ENCODE data around the gene XPOT.

XPOT gene

DNA sequence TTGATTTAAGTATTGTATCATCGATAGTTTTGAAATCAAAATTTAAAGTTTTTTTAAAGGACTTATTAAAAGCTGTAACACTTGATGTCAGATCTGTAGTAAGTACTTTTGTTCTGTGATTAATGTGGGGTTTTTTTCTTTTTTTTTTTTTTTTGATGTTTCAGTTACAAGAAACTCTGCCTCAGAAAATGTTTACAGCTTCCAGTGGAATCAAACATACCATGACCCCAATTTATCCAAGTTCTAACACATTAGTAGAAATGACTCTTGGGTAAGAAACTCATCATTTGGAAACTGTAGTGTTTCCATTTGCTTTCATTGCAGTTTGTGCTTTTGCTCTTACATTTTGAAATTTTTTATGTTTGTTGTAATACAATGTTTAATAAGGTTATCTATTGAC, 93.3 kb downstream of the XPOT start:
- H3K4me1 ChIP-seq (ENCODE audit: insufficient read depth, low read length): peaks cover 22% of the 10 kb centered on the region
- H3K9me3 ChIP-seq (ENCODE audit: insufficient read depth, low read length, severe bottlenecking): no peaks in the 10 kb centered on the region
- no peaks in the 10 kb centered on the region for H3K79me2 ChIP-seq (ENCODE audit: insufficient read depth, low read length)
- H3K4me2 ChIP-seq (ENCODE audit: insufficient read depth, low read length): no peak overlapping the region
- TF ChIP-seq, protein P1, sequence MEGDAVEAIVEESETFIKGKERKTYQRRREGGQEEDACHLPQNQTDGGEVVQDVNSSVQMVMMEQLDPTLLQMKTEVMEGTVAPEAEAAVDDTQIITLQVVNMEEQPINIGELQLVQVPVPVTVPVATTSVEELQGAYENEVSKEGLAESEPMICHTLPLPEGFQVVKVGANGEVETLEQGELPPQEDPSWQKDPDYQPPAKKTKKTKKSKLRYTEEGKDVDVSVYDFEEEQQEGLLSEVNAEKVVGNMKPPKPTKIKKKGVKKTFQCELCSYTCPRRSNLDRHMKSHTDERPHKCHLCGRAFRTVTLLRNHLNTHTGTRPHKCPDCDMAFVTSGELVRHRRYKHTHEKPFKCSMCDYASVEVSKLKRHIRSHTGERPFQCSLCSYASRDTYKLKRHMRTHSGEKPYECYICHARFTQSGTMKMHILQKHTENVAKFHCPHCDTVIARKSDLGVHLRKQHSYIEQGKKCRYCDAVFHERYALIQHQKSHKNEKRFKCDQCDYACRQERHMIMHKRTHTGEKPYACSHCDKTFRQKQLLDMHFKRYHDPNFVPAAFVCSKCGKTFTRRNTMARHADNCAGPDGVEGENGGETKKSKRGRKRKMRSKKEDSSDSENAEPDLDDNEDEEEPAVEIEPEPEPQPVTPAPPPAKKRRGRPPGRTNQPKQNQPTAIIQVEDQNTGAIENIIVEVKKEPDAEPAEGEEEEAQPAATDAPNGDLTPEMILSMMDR (IDR thresholded peaks at IDR 0.05; ENCODE audit: borderline replicate concordance, extremely low read depth, low read length, poor library complexity, severe bottlenecking): no peak
- no peak for TF ChIP-seq EZH2 (IDR thresholded peaks at IDR 0.05; ENCODE audit: borderline replicate concordance, low read depth, low read length, severe bottlenecking)
- peaks cover 75% of the 10 kb centered on the region for H3K36me3 ChIP-seq (ENCODE audit: insufficient read depth, low read length)
- H3K27me3 ChIP-seq (ENCODE audit: insufficient read depth, low read length, poor library complexity): no peaks in the 10 kb centered on the region
- H2AFZ ChIP-seq (ENCODE audit: low read depth, low read length): no peak overlapping the region
- H3K27ac ChIP-seq (ENCODE audit: low read length): no peak overlapping the region
- ATAC-seq (ENCODE audit: insufficient read depth, low read depth) (no peak), DNase-seq (no peak)
- H3K4me3 ChIP-seq (ENCODE audit: low read depth in 1 of 2, low read length in 2 of 2): no peak overlapping the region
- no peaks in the 10 kb centered on the region for H4K20me1 ChIP-seq (ENCODE audit: insufficient read depth, low read length)
- H3K9ac ChIP-seq (ENCODE audit: low read depth, low read length): no peak overlapping the region

DNA sequence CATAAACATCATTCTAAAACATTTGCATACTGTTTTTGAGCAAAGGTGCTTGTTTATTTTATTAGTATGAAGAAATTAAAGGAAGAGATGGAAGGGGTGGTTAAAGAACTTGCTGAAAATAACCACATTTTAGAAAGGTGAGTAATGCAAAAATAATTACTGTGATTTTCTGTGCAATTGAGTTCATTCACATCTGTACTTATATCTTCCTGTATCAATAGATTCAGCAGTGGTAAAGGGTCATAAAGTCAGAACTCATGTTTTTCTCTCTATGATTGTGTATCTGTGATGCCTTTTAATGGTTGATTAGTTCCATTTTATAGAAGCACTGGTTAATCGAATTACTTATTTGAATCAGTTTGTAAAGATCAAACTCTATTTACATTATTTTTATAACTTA, 93.7 kb downstream of the XPOT start:
- no peak for ATAC-seq (ENCODE audit: insufficient read depth, low read depth)
- no peak overlapping the region for H3K9ac ChIP-seq (ENCODE audit: low read depth, low read length)
- no peak overlapping the region for H2AFZ ChIP-seq (ENCODE audit: low read depth, low read length)
- no peaks in the 10 kb centered on the region for H3K79me2 ChIP-seq (ENCODE audit: insufficient read depth, low read length)
- TF ChIP-seq EZH2 (IDR thresholded peaks at IDR 0.05; ENCODE audit: borderline replicate concordance, low read depth, low read length, severe bottlenecking): no peak
- TF ChIP-seq, protein P1 (IDR thresholded peaks at IDR 0.05; ENCODE audit: borderline replicate concordance, extremely low read depth, low read length, poor library complexity, severe bottlenecking): no peak
- H3K36me3 ChIP-seq (ENCODE audit: insufficient read depth, low read length): peaks cover 72% of the 10 kb centered on the region
- no peak overlapping the region for H3K27ac ChIP-seq (ENCODE audit: low read length)
- H4K20me1 ChIP-seq (ENCODE audit: insufficient read depth, low read length): no peaks in the 10 kb centered on the region
- DNase-seq: no peak
- H3K4me2 ChIP-seq (ENCODE audit: insufficient read depth, low read length): no peak overlapping the region
- H3K27me3 ChIP-seq (ENCODE audit: insufficient read depth, low read length, poor library complexity): no peaks in the 10 kb centered on the region
- no peak overlapping the region for H3K4me3 ChIP-seq (ENCODE audit: low read depth in 1 of 2, low read length in 2 of 2)
- H3K9me3 ChIP-seq (ENCODE audit: insufficient read depth, low read length, severe bottlenecking): no peaks in the 10 kb centered on the region
- peaks cover 22% of the 10 kb centered on the region for H3K4me1 ChIP-seq (ENCODE audit: insufficient read depth, low read length)

DNA sequence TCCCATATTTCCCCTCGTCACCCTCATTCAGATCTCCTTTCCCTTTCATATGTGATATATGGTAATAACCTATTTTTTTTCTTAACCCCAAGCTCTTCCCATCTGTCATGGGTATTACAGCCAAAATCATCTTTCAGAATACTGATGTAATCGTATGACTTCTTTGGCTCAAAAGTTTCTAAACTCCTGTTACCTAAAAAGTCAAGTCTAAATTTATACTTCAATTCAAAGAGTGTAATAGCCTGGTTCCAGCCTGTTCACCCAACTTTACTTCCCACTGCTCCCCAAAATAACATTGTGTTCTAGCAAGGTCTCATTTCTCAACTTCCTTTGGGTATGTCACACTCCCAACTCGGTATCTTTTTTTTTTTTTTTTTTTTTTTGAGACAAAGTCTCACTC, 96.2 kb downstream of the XPOT start:
- ATAC-seq (ENCODE audit: insufficient read depth, low read depth): no peak

More for the DNA sequence above, 96.2 kb downstream of the XPOT start:
- DNase-seq: no peak
- Histone ChIP-seq H2AFZ (ENCODE audit: low read depth, low read length) (no peak overlapping the region), H3K4me3 (ENCODE audit: low read depth in 1 of 2, low read length in 2 of 2) (no peak overlapping the region), H3K9me3 (ENCODE audit: insufficient read depth, low read length, severe bottlenecking) (no peaks in the 10 kb centered on the region), H3K4me1 (ENCODE audit: insufficient read depth, low read length) (peaks cover 1% of the 10 kb centered on the region), H3K79me2 (ENCODE audit: insufficient read depth, low read length) (no peaks in the 10 kb centered on the region), H4K20me1 (ENCODE audit: insufficient read depth, low read length) (no peaks in the 10 kb centered on the region), H3K4me2 (ENCODE audit: insufficient read depth, low read length) (no peak overlapping the region), H3K27ac (ENCODE audit: low read length) (no peak overlapping the region), H3K27me3 (ENCODE audit: insufficient read depth, low read length, poor library complexity) (no peaks in the 10 kb centered on the region), H3K9ac (ENCODE audit: low read depth, low read length) (no peak overlapping the region), H3K36me3 (ENCODE audit: insufficient read depth, low read length) (peaks cover 50% of the 10 kb centered on the region)
- no peak for TF ChIP-seq EZH2 (IDR thresholded peaks at IDR 0.05; ENCODE audit: borderline replicate concordance, low read depth, low read length, severe bottlenecking)
- TF ChIP-seq, protein P1 (IDR thresholded peaks at IDR 0.05; ENCODE audit: borderline replicate concordance, extremely low read depth, low read length, poor library complexity, severe bottlenecking): no peak

Data from DND-41 (cell line).